ENCODE results near the gene C1QL4. TPM values are rescaled to one million over a fixed set of nuclear protein-coding genes. Genes with fewer than 3 reads are reported as not detected.

C1QL4 gene
- polyA plus RNA-seq, 3 donors from 2014 or later = not detected

GRCh38 chr12:49344486-49345050, 7.6 kb upstream of the C1QL4 start:
- peak overlapping the region; percentile 3 to 36 (median 29) for H3K4me3 Mint-ChIP-seq
- H3K36me3 Mint-ChIP-seq = no peaks in the 10 kb centered on the region
- no peak for DNase-seq
- H3K9me3 Mint-ChIP-seq = no peaks in the 10 kb centered on the region
- H3K27ac Mint-ChIP-seq = no peak overlapping the region
- H3K27me3 Mint-ChIP-seq (ENCODE audit: low read depth in 3 of 3) = peaks cover 28 to 39% (median 33%) of the 10 kb centered on the region in 3 donors
- H3K4me1 Mint-ChIP-seq = peaks cover 31 to 44% of the 10 kb centered on the region in 2 donors

GRCh38 chr12:49342914-49343731, 6.1 kb upstream of the C1QL4 start:
- H3K4me3 Mint-ChIP-seq = peak overlapping the region; percentile 63 to 76 (median 70)
- no peaks in the 10 kb centered on the region for H3K9me3 Mint-ChIP-seq
- H3K36me3 Mint-ChIP-seq = no peaks in the 10 kb centered on the region
- H3K27me3 Mint-ChIP-seq (ENCODE audit: low read depth in 3 of 3) = peaks cover 25 to 35% (median 35%) of the 10 kb centered on the region in 3 donors
- peak overlapping the region in 1 of 6 donors; percentile 60 for H3K27ac Mint-ChIP-seq
- H3K4me1 Mint-ChIP-seq = peaks cover 31 to 40% of the 10 kb centered on the region in 2 donors
- DNase-seq = peak in 1 of 3 donors; percentile 16

GRCh38 chr12:49342066-49342913, 5.3 kb upstream of the C1QL4 start:
- DNase-seq = peak; percentile 64 to 72 (median 66)
- H3K27me3 Mint-ChIP-seq (ENCODE audit: low read depth in 3 of 3) = peaks cover 28 to 39% (median 38%) of the 10 kb centered on the region in 3 donors
- no peak overlapping the region for H3K27ac Mint-ChIP-seq
- no peaks in the 10 kb centered on the region for H3K9me3 Mint-ChIP-seq
- H3K4me1 Mint-ChIP-seq = peaks cover 34 to 41% of the 10 kb centered on the region in 2 donors
- H3K4me3 Mint-ChIP-seq = peak overlapping the region; percentile 63 to 76 (median 70)
- no peaks in the 10 kb centered on the region for H3K36me3 Mint-ChIP-seq

GRCh38 chr12:49341777-49342065, 4.7 kb upstream of the C1QL4 start:
- Mint-ChIP-seq H3K9me3 (no peaks in the 10 kb centered on the region), H3K4me1 (peaks cover 32 to 40% of the 10 kb centered on the region in 2 donors), H3K27me3 (ENCODE audit: low read depth in 3 of 3) (peaks cover 30 to 38% (median 36%) of the 10 kb centered on the region in 3 donors), H3K36me3 (no peaks in the 10 kb centered on the region), H3K4me3 (peak overlapping the region in 2 of 5 donors; percentile 51 to 55), H3K27ac (no peak overlapping the region)
- no peak for DNase-seq

- no peaks in the 10 kb centered on the region for H3K9me3 Mint-ChIP-seq
- H3K4me3 Mint-ChIP-seq = peak overlapping the region in 4 of 5 donors; percentile 2 to 61 (median 54)
- H3K27ac Mint-ChIP-seq = peak overlapping the region in 1 of 6 donors; percentile 40
- H3K4me1 Mint-ChIP-seq = peaks cover 27 to 36% of the 10 kb centered on the region in 2 donors
- DNase-seq = no peak
- peaks cover 27 to 34% (median 33%) of the 10 kb centered on the region in 3 donors for H3K27me3 Mint-ChIP-seq (ENCODE audit: low read depth in 3 of 3)
- H3K36me3 Mint-ChIP-seq = no peaks in the 10 kb centered on the region
Measured at GRCh38 chr12:49340971-49341776, 4.2 kb upstream of the C1QL4 start.

GRCh38 chr12:49340095-49340870, 3.3 kb upstream of the C1QL4 start:
- no peak overlapping the region for H3K27ac Mint-ChIP-seq
- peaks cover 27 to 34% of the 10 kb centered on the region in 2 donors for H3K4me1 Mint-ChIP-seq

GRCh38 chr12:49339464-49339861, 2.5 kb upstream of the C1QL4 start:
- no peak for DNase-seq
- Mint-ChIP-seq H3K27ac (no peak overlapping the region), H3K4me3 (no peak overlapping the region), H3K4me1 (peaks cover 28 to 35% of the 10 kb centered on the region in 2 donors), H3K9me3 (no peaks in the 10 kb centered on the region), H3K27me3 (ENCODE audit: low read depth in 3 of 3) (peaks cover 27 to 36% (median 36%) of the 10 kb centered on the region in 3 donors), H3K36me3 (no peaks in the 10 kb centered on the region)

More at GRCh38 chr12:49340095-49340870, 3.3 kb upstream of the C1QL4 start:
- peaks cover 27 to 34% (median 32%) of the 10 kb centered on the region in 3 donors for H3K27me3 Mint-ChIP-seq (ENCODE audit: low read depth in 3 of 3)
- H3K36me3 Mint-ChIP-seq = no peaks in the 10 kb centered on the region
- no peaks in the 10 kb centered on the region for H3K9me3 Mint-ChIP-seq
- no peak for DNase-seq
- H3K4me3 Mint-ChIP-seq = peak overlapping the region in 3 of 5 donors; percentile 2 to 61 (median 60)

- Mint-ChIP-seq H3K27me3 (ENCODE audit: low read depth in 3 of 3) (peaks cover 23 to 38% (median 35%) of the 10 kb centered on the region in 3 donors), H3K27ac (no peak overlapping the region), H3K4me3 (no peak overlapping the region), H3K9me3 (no peaks in the 10 kb centered on the region), H3K4me1 (peaks cover 28 to 32% of the 10 kb centered on the region in 2 donors), H3K36me3 (no peaks in the 10 kb centered on the region)
- no peak for DNase-seq
Measured at GRCh38 chr12:49338830-49339463, 2.0 kb upstream of the C1QL4 start.

- no peak overlapping the region for H3K27ac Mint-ChIP-seq
- DNase-seq = no peak
- H3K4me1 Mint-ChIP-seq = peaks cover 20 to 21% of the 10 kb centered on the region in 2 donors
- peaks cover 0 to 3% (median 0%) of the 10 kb centered on the region in 3 donors for H3K36me3 Mint-ChIP-seq
- H3K9me3 Mint-ChIP-seq = no peaks in the 10 kb centered on the region
- H3K4me3 Mint-ChIP-seq = peak overlapping the region in 1 of 5 donors; percentile 66
- peaks cover 24 to 43% (median 29%) of the 10 kb centered on the region in 3 donors for H3K27me3 Mint-ChIP-seq (ENCODE audit: low read depth in 3 of 3)
Measured at GRCh38 chr12:49335955-49336644, 888 bp downstream of the C1QL4 start.

GRCh38 chr12:49335118-49335954, 1.7 kb downstream of the C1QL4 start:
- Mint-ChIP-seq H3K9me3 (no peaks in the 10 kb centered on the region), H3K4me1 (peaks cover 20 to 21% of the 10 kb centered on the region in 2 donors), H3K27me3 (ENCODE audit: low read depth in 3 of 3) (peaks cover 20 to 42% (median 27%) of the 10 kb centered on the region in 3 donors), H3K27ac (no peak overlapping the region), H3K36me3 (peaks cover 0 to 3% (median 0%) of the 10 kb centered on the region in 3 donors), H3K4me3 (peak overlapping the region in 3 of 5 donors; percentile 17 to 66 (median 27))
- DNase-seq = no peak

GRCh38 chr12:49334681-49335080, 2.3 kb downstream of the C1QL4 start:
- H3K27me3 Mint-ChIP-seq (ENCODE audit: low read depth in 3 of 3) = peaks cover 14 to 36% (median 27%) of the 10 kb centered on the region in 3 donors
- peaks cover 0 to 3% (median 0%) of the 10 kb centered on the region in 3 donors for H3K36me3 Mint-ChIP-seq
- peaks cover 20 to 21% of the 10 kb centered on the region in 2 donors for H3K4me1 Mint-ChIP-seq
- no peak overlapping the region for H3K27ac Mint-ChIP-seq
- H3K9me3 Mint-ChIP-seq = no peaks in the 10 kb centered on the region
- no peak for DNase-seq
- peak overlapping the region in 1 of 5 donors; percentile 0 for H3K4me3 Mint-ChIP-seq
